Dedifferentiated amniotic fluid mesenchymal stem cell (primary cell): ENCODE results near the gene EMP1.

Experiments used
- DNase-seq: peaks from one replicate; pipeline ENCODE4 v3.0.0-alpha.2; 2016; ENCODE audit errors: extremely low spot score

Gene EMP1

GRCh38 chr12:13222076-13222475 is 25.6 kb downstream of the EMP1 start:
- DNase-seq, result no peak

GRCh38 chr12:13223179-13223804 is 26.8 kb downstream of the EMP1 start:
- peak; percentile 93 for DNase-seq

- peak; percentile 43 for DNase-seq
Observed at GRCh38 chr12:13223941-13224340, 27.4 kb downstream of the EMP1 start.

GRCh38 chr12:13227191-13227590 is 30.7 kb downstream of the EMP1 start:
- no peak for DNase-seq

GRCh38 chr12:13228579-13228978 is 32.1 kb downstream of the EMP1 start:
- DNase-seq, result no peak

- no peak for DNase-seq
Observed at GRCh38 chr12:13229504-13229903, 33.0 kb downstream of the EMP1 start.

GRCh38 chr12:13230500-13230899 is 34.0 kb downstream of the EMP1 start:
- DNase-seq, result no peak

GRCh38 chr12:13233830-13234641 is 37.5 kb downstream of the EMP1 start:
- DNase-seq, result peak; percentile 56

GRCh38 chr12:13238204-13238603 is 41.7 kb downstream of the EMP1 start:
- no peak for DNase-seq

GRCh38 chr12:13241833-13242488 is 45.4 kb downstream of the EMP1 start:
- DNase-seq, result no peak

GRCh38 chr12:13242936-13243335 is 46.4 kb downstream of the EMP1 start:
- no peak for DNase-seq

- no peak for DNase-seq
Observed at GRCh38 chr12:13243516-13244070, 47.1 kb downstream of the EMP1 start.

GRCh38 chr12:13247596-13247995 is 51.1 kb downstream of the EMP1 start:
- DNase-seq, result no peak

- no peak for DNase-seq
Observed at GRCh38 chr12:13248964-13249363, 52.4 kb downstream of the EMP1 start.

GRCh38 chr12:13250416-13250815 is 53.9 kb downstream of the EMP1 start:
- DNase-seq, result no peak

- DNase-seq, result no peak
Observed at GRCh38 chr12:13251521-13251920, 55.0 kb downstream of the EMP1 start.

GRCh38 chr12:13252024-13252423 is 55.5 kb downstream of the EMP1 start:
- DNase-seq, result no peak

- no peak for DNase-seq
Observed at GRCh38 chr12:13252616-13253015, 56.1 kb downstream of the EMP1 start.

GRCh38 chr12:13253966-13254760 is 57.6 kb downstream of the EMP1 start:
- no peak for DNase-seq

GRCh38 chr12:13255792-13256691 is 59.5 kb downstream of the EMP1 start:
- DNase-seq, result peak; percentile 92

- no peak for DNase-seq
Observed at GRCh38 chr12:13256692-13257045, 60.1 kb downstream of the EMP1 start.
